Fibroblast of lung (primary cell): ENCODE results near the gene TMEM43.

Source experiments
- CTCF ChIP-seq, 2 donors: IDR thresholded peaks in 1 of 2; conservative IDR thresholded peaks in 1 of 2; 1 replicate in 1 of 2; 2 replicates in 1 of 2; pipeline ENCODE4 v1.5.1; 2011 to 2012; ENCODE audit warnings: low read length in 2 of 2, control low read depth in 1 of 2, inconsistent platforms in 1 of 2, low read depth in 1 of 2, mild to moderate bottlenecking in 1 of 2
- EZH2 ChIP-seq: IDR thresholded peaks from 2 replicates; pipeline ENCODE4 v1.5.1; 2012; ENCODE audit warnings: low read length, control low read depth, mild to moderate bottlenecking; ENCODE audit errors: missing control alignments

DNA sequence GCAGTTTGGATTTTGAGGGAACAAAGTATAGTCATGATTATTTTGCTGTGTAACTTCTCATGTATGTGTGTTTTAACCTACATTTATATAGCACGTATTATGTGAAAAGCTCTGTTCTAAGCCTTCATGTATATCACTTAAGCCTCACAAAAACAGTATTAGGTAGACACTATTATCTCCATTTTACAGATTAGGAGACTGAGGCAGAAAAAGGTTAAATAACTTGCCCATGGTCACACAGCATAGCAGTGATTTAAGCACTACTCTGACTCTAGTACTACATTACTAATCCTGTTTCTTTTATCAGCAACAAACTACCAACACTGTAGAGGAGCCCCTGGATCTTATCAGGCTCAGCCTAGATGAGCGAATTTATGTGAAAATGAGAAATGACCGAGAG is 56.4 kb downstream of the TMEM43 start:
- TF ChIP-seq CTCF (conservative IDR thresholded peaks at IDR 0.05 in 1 of 2, IDR thresholded peaks at IDR 0.05 in 1 of 2; ENCODE audit: low read depth in 1 of 2, low read length in 2 of 2) (no peak), EZH2 (no peak)
